ENCODE data around the gene NDC80. TPM values are rescaled to one million over a fixed set of nuclear protein-coding genes. Genes with fewer than 3 reads are reported as not detected.
A peak's percentile ranks its signal among the peaks of the same experiment; 100 is the strongest.

The NDC80 gene
- total RNA-seq, 1 donor from 2014 or later = not detected

GRCh38 chr18:2532797-2533196 is 38.6 kb upstream of the NDC80 start:
- no peak for TF ChIP-seq CTCF (IDR thresholded peaks at IDR 0.05)
- no peaks in the 10 kb centered on the region for H3K27me3 ChIP-seq
- intact Hi-C loops (cut with DNase I) = no loop called here

GRCh38 chr18:2534906-2535305 is 36.5 kb upstream of the NDC80 start:
- Histone ChIP-seq H3K9me3 (no peaks in the 10 kb centered on the region), H3K4me1 (no peaks in the 10 kb centered on the region), H3K4me3 (no peak overlapping the region), H3K27ac (no peak overlapping the region), H3K36me3 (no peaks in the 10 kb centered on the region), H3K27me3 (no peaks in the 10 kb centered on the region)
- intact Hi-C loops (cut with DNase I) = no loop called here
- DNase-seq (ENCODE audit: low spot score in 2 of 2) = no peak
- no peak for TF ChIP-seq CTCF (IDR thresholded peaks at IDR 0.05)

More at GRCh38 chr18:2532797-2533196, 38.6 kb upstream of the NDC80 start:
- H3K4me1 ChIP-seq = no peaks in the 10 kb centered on the region
- H3K36me3 ChIP-seq = no peaks in the 10 kb centered on the region
- H3K4me3 ChIP-seq = no peak overlapping the region
- no peaks in the 10 kb centered on the region for H3K9me3 ChIP-seq
- H3K27ac ChIP-seq = no peak overlapping the region
- no peak for DNase-seq (ENCODE audit: low spot score in 2 of 2)

- Histone ChIP-seq H3K9me3 (no peaks in the 10 kb centered on the region), H3K36me3 (no peaks in the 10 kb centered on the region), H3K4me3 (no peak overlapping the region), H3K27me3 (no peaks in the 10 kb centered on the region), H3K27ac (no peak overlapping the region), H3K4me1 (no peaks in the 10 kb centered on the region)
- no peak for DNase-seq (ENCODE audit: low spot score in 2 of 2)
- no peak for TF ChIP-seq CTCF (IDR thresholded peaks at IDR 0.05)
- intact Hi-C loops (cut with DNase I) = no loop called here
These were observed 35.9 kb upstream of the NDC80 start for GRCh38 chr18:2535419-2535910.

- TF ChIP-seq CTCF (IDR thresholded peaks at IDR 0.05) = no peak
- no peak for DNase-seq (ENCODE audit: low spot score in 2 of 2)
- Histone ChIP-seq H3K4me3 (no peak overlapping the region), H3K4me1 (no peaks in the 10 kb centered on the region), H3K27ac (peak overlapping the region in 1 of 2 donors; percentile 27), H3K36me3 (no peaks in the 10 kb centered on the region), H3K27me3 (no peaks in the 10 kb centered on the region), H3K9me3 (no peaks in the 10 kb centered on the region)
- intact Hi-C loops (cut with DNase I) = no loop called here
These were observed 35.3 kb upstream of the NDC80 start for GRCh38 chr18:2536063-2536462.

GRCh38 chr18:2536493-2536892 is 34.9 kb upstream of the NDC80 start:
- H3K27ac ChIP-seq = peak overlapping the region in 1 of 2 donors; percentile 27
- no peaks in the 10 kb centered on the region for H3K27me3 ChIP-seq
- TF ChIP-seq CTCF (IDR thresholded peaks at IDR 0.05) = no peak
- intact Hi-C loops (cut with DNase I) = no loop called here
- H3K4me3 ChIP-seq = no peak overlapping the region
- H3K36me3 ChIP-seq = no peaks in the 10 kb centered on the region
- no peaks in the 10 kb centered on the region for H3K4me1 ChIP-seq
- no peak for DNase-seq (ENCODE audit: low spot score in 2 of 2)
- no peaks in the 10 kb centered on the region for H3K9me3 ChIP-seq

GRCh38 chr18:2537296-2537695 is 34.1 kb upstream of the NDC80 start:
- no peaks in the 10 kb centered on the region for H3K27me3 ChIP-seq
- no peak for DNase-seq (ENCODE audit: low spot score in 2 of 2)
- no peak overlapping the region for H3K4me3 ChIP-seq
- H3K27ac ChIP-seq = no peak overlapping the region
- no peaks in the 10 kb centered on the region for H3K4me1 ChIP-seq
- intact Hi-C loops (cut with DNase I) = no loop called here
- H3K36me3 ChIP-seq = no peaks in the 10 kb centered on the region
- H3K9me3 ChIP-seq = no peaks in the 10 kb centered on the region
- no peak for TF ChIP-seq CTCF (IDR thresholded peaks at IDR 0.05)

Data from ascending aorta (tissue), 2 donors.